ENCODE data around the gene LRTM2. TPM values are rescaled to one million over a fixed set of nuclear protein-coding genes. Genes with fewer than 3 reads are reported as not detected.

The LRTM2 gene
- total and polyA plus RNA-seq, 9 of the 15 experiments (the other 6 are each of a cell fraction or from before 2014, with no cell fraction given): 0.09 TPM; not detected in 8

- TF ChIP-seq USF1 (CRISPR knock-in tag; IDR thresholded peaks at IDR 0.05): no peak
- TF ChIP-seq SMARCE1 (IDR thresholded peaks at IDR 0.05): peak; percentile 84; the same call in 1 of the 2 replicates
- TF ChIP-seq MYC (IDR thresholded peaks at IDR 0.05; ENCODE audit: low read depth, low read length): 0 out of 2 replicates have a peak, but pooled peaks have one; percentile 22
- TF ChIP-seq MYC (CRISPR knock-in tag; IDR thresholded peaks at IDR 0.05; ENCODE audit: borderline replicate concordance, low read depth): no peak
- TF ChIP-seq ZNF699 (CRISPR knock-in tag; IDR thresholded peaks at IDR 0.05; ENCODE audit: insufficient replicate concordance): no peak
- peak; percentile 13; the same call in 1 of the 2 replicates for TF ChIP-seq TAL1 (IDR thresholded peaks at IDR 0.05)
- no peak for TF ChIP-seq ATF2 (CRISPR knock-in tag; IDR thresholded peaks at IDR 0.05)
- TF ChIP-seq CHAMP1 (IDR thresholded peaks at IDR 0.05): no peak
- TF ChIP-seq JUND (IDR thresholded peaks at IDR 0.05; ENCODE audit: borderline replicate concordance, low read depth, low read length): peak; percentile 96
- peak; percentile 95; the same call in 2 of the 3 replicates for TF ChIP-seq JUND (tag; IDR thresholded peaks at IDR 0.05; ENCODE audit: borderline replicate concordance, low read depth, low read length)
- 0 out of 2 replicates have a peak, but pooled peaks have one; percentile 39 for TF ChIP-seq KLF16 (IDR thresholded peaks at IDR 0.05)
- TF ChIP-seq CLOCK (CRISPR knock-in tag; IDR thresholded peaks at IDR 0.05; ENCODE audit: borderline replicate concordance): no peak
- TF ChIP-seq PTRF (tag; IDR thresholded peaks at IDR 0.05): no peak
- TF ChIP-seq ZBTB26 (CRISPR knock-in tag; IDR thresholded peaks at IDR 0.05): no peak
- peak; percentile 88 to 94 for TF ChIP-seq KDM1A (IDR thresholded peaks at IDR 0.05)
- peak; percentile 46; the same call in 1 of the 2 replicates for TF ChIP-seq BACH1 (tag; IDR thresholded peaks at IDR 0.05)
Measured at GRCh38 chr12:1812650-1813302, 7.6 kb upstream of the LRTM2 start (continued).

Measured in K562 (cell line).